ENCODE results near the gene TES. TPM values are rescaled to one million over a fixed set of nuclear protein-coding genes. Genes with fewer than 3 reads are reported as not detected.
"Not testable (repeated sequence)": the region's sequence is repeated elsewhere in the genome, so short reads cannot be mapped to it uniquely, and the experiment has no call there.

TES gene
- total RNA-seq, 1 experiment from 2014 or later: 207 TPM

DNA sequence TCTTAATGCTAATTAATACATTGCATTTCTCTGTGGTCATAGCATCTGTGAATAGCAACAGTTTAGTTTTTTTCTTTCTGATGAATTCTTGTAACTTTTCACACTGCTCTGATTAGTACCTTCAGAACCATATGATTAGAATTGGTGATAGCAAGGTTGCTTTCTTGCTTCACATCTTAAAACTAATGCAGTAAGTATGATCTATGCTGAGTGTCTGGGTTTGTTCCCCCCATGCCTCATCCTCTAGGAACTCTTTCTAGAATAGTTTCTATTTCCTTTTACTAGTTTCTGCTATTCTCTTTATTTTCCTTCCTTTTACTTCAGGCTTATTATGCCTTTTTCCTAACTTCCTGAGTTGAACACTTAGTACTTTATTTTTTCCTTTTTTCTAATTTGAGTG is 32.4 kb downstream of the TES start:
- TF ChIP-seq, protein P1, sequence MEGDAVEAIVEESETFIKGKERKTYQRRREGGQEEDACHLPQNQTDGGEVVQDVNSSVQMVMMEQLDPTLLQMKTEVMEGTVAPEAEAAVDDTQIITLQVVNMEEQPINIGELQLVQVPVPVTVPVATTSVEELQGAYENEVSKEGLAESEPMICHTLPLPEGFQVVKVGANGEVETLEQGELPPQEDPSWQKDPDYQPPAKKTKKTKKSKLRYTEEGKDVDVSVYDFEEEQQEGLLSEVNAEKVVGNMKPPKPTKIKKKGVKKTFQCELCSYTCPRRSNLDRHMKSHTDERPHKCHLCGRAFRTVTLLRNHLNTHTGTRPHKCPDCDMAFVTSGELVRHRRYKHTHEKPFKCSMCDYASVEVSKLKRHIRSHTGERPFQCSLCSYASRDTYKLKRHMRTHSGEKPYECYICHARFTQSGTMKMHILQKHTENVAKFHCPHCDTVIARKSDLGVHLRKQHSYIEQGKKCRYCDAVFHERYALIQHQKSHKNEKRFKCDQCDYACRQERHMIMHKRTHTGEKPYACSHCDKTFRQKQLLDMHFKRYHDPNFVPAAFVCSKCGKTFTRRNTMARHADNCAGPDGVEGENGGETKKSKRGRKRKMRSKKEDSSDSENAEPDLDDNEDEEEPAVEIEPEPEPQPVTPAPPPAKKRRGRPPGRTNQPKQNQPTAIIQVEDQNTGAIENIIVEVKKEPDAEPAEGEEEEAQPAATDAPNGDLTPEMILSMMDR (IDR thresholded peaks at IDR 0.05; ENCODE audit: insufficient read depth in 1 of 2, low read depth in 1 of 2, low read length in 1 of 2, severe bottlenecking in 1 of 2, unreplicated experiment in 1 of 2): no peak
- DNase-seq: no peak
- peaks cover 19% of the 10 kb centered on the region for H3K4me1 Mint-ChIP-seq (ENCODE audit: low read depth, unreplicated experiment)
- peaks cover 28% of the 10 kb centered on the region for H3K9me3 Mint-ChIP-seq (ENCODE audit: unreplicated experiment)
- ChIA-PET CTCF (no interaction called here), POLR2A (no interaction called here)
- Histone ChIP-seq H3K4me3 (ENCODE audit: low read depth, low read length) (no peak overlapping the region), H3K27me3 (replicated peaks; ENCODE audit: control insufficient read depth, insufficient read depth, low read length) (no peaks in the 10 kb centered on the region), H3K36me3 (ENCODE audit: control insufficient read depth, insufficient read depth, low read length) (no peaks in the 10 kb centered on the region), H3K9me3 (peaks cover 20% of the 10 kb centered on the region; the same call in 1 of the 2 replicates), H3K4me1 (peaks cover 15% of the 10 kb centered on the region)
- BruUV-seq (replicated peaks): no TSS peak
- no peak overlapping the region for H3K27ac Mint-ChIP-seq (ENCODE audit: unreplicated experiment)
- H3K4me3 Mint-ChIP-seq (ENCODE audit: unreplicated experiment): no peak overlapping the region
- intact Hi-C loops (cut with micrococcal nuclease; ENCODE audit: unreplicated experiment): no loop called here
- H3K36me3 Mint-ChIP-seq (ENCODE audit: insufficient read depth, unreplicated experiment): peaks cover 85% of the 10 kb centered on the region
- H3K27me3 Mint-ChIP-seq (ENCODE audit: insufficient read depth, unreplicated experiment): no peaks in the 10 kb centered on the region

DNA sequence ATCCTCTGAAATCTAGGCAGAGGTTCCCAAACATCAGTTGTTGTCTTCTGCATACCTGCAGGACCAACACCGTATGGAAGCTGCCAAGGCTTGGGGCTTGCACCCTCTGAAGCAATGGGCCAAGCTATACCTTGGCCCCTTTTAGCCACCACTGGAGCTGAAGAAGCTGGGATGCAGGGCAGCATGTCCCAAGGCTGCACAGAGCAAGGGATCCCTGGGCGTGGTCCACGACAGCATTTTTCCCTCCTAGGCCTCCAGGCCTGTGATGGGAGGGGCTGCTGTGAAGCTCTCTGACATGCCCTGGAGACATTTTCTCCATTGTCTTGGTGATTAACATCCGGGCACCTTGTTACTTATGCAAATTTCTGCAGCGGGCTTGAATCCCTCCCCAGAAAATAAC is 34.5 kb downstream of the TES start:
- H3K27ac Mint-ChIP-seq (ENCODE audit: unreplicated experiment): peak overlapping the region; percentile 12
- H3K4me1 ChIP-seq; H3K4me3 ChIP-seq (ENCODE audit: low read depth, low read length); CTCF ChIA-PET; POLR2A ChIA-PET; BruUV-seq (replicated peaks); H3K36me3 ChIP-seq (ENCODE audit: control insufficient read depth, insufficient read depth, low read length); DNase-seq; intact Hi-C loops (cut with micrococcal nuclease; ENCODE audit: unreplicated experiment); H3K4me1 Mint-ChIP-seq (ENCODE audit: low read depth, unreplicated experiment); H3K27me3 ChIP-seq (replicated peaks; ENCODE audit: control insufficient read depth, insufficient read depth, low read length); H3K27me3 Mint-ChIP-seq (ENCODE audit: insufficient read depth, unreplicated experiment); H3K4me3 Mint-ChIP-seq (ENCODE audit: unreplicated experiment): not testable (repeated sequence)
- peaks cover 20% of the 10 kb centered on the region; the same call in 1 of the 2 replicates for H3K9me3 ChIP-seq
- peaks cover 86% of the 10 kb centered on the region for H3K36me3 Mint-ChIP-seq (ENCODE audit: insufficient read depth, unreplicated experiment)
- H3K9me3 Mint-ChIP-seq (ENCODE audit: unreplicated experiment): peaks cover 28% of the 10 kb centered on the region

DNA sequence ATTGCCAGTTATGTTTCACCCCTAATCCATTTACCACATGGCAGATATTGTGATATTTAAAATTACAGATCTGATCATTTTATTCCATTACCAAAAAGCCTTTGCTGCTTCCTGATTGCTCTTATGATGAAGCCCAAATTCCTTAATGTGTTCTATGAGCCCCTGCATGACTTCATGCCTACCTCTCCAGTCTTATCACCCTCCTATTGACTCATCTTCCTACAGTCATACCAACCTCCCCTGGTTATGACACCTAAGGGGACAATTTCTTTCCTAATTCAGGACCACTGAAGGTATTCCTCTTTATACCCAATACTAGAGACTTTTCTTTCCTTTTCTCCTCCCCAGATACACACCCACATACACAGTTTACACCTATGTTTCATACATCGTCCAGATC is 36.0 kb downstream of the TES start:
- Mint-ChIP-seq H3K9me3 (ENCODE audit: unreplicated experiment) (peaks cover 28% of the 10 kb centered on the region), H3K4me1 (ENCODE audit: low read depth, unreplicated experiment) (no peaks in the 10 kb centered on the region), H3K36me3 (ENCODE audit: insufficient read depth, unreplicated experiment) (peaks cover 87% of the 10 kb centered on the region), H3K27ac (ENCODE audit: unreplicated experiment) (no peak overlapping the region), H3K27me3 (ENCODE audit: insufficient read depth, unreplicated experiment) (no peaks in the 10 kb centered on the region), H3K4me3 (ENCODE audit: unreplicated experiment) (no peak overlapping the region)
- CTCF ChIA-PET: no interaction called here
- POLR2A ChIA-PET: no interaction called here
- BruUV-seq (replicated peaks): no TSS peak
- Histone ChIP-seq H3K36me3 (ENCODE audit: control insufficient read depth, insufficient read depth, low read length) (0 out of 2 replicates have a peak, but pooled peaks cover 3% of the 10 kb centered on the region), H3K4me1 (no peaks in the 10 kb centered on the region), H3K9me3 (peaks cover 20% of the 10 kb centered on the region; the same call in 1 of the 2 replicates), H3K4me3 (ENCODE audit: low read depth, low read length) (no peak overlapping the region), H3K27me3 (replicated peaks; ENCODE audit: control insufficient read depth, insufficient read depth, low read length) (no peaks in the 10 kb centered on the region)
- TF ChIP-seq, protein P1 (IDR thresholded peaks at IDR 0.05; ENCODE audit: insufficient read depth in 1 of 2, low read depth in 1 of 2, low read length in 1 of 2, severe bottlenecking in 1 of 2, unreplicated experiment in 1 of 2): no peak
- DNase-seq: no peak
- intact Hi-C loops (cut with micrococcal nuclease; ENCODE audit: unreplicated experiment): no loop called here
